Lung (tissue), 12 donors: ENCODE results near the gene IL1RAP. TPM values are rescaled to one million over a fixed set of nuclear protein-coding genes. Genes with fewer than 3 reads are reported as not detected.

Source experiments
- ATAC-seq: fragments of 200-7000 bp; cut with Tn5 transposase; one replicate; pipeline ENCODE4 v1.9.1; 2020; ENCODE audit warnings: moderate number of reproducible peaks; ENCODE audit not compliant: insufficient read depth, low FRiP score
- DNase-seq, 3 donors: peaks; one replicate each; pipeline ENCODE4 v3.0.0-alpha.2; 2013 to 2017
- H3K27ac ChIP-seq, 2 donors: one replicate each; pipeline ENCODE4 v1.5.1; 2013; ENCODE audit warnings: mild to moderate bottlenecking in 2 of 2, moderate library complexity in 2 of 2, control low read depth in 1 of 2, inconsistent platforms in 1 of 2, low read depth in 1 of 2, low read length in 1 of 2
- H3K27me3 ChIP-seq, 3 donors: one replicate each; pipeline ENCODE4 v1.5.1; 2013; ENCODE audit warnings: low read length in 2 of 3; ENCODE audit not compliant: control insufficient read depth in 3 of 3, insufficient read depth in 3 of 3
- H3K36me3 ChIP-seq, 4 donors: one replicate each; pipeline ENCODE4 v1.5.1; 2013; ENCODE audit warnings: low read length in 4 of 4, mild to moderate bottlenecking in 1 of 4, moderate library complexity in 1 of 4; ENCODE audit not compliant: control insufficient read depth in 4 of 4, insufficient read depth in 4 of 4
- H3K4me1 ChIP-seq, 5 donors: one replicate each; pipeline ENCODE4 v1.5.1; 2013; ENCODE audit warnings: low read length in 5 of 5, mild to moderate bottlenecking in 2 of 5, moderate library complexity in 1 of 5; ENCODE audit not compliant: control insufficient read depth in 5 of 5, insufficient read depth in 5 of 5
- H3K4me3 ChIP-seq: one replicate; pipeline ENCODE4 v1.5.1; 2013; ENCODE audit warnings: mild to moderate bottlenecking, control low read depth, moderate library complexity
- H3K9ac ChIP-seq, 2 donors: one replicate each; pipeline ENCODE4 v1.5.1; 2013; ENCODE audit warnings: low read length in 2 of 2, control low read depth in 1 of 2; ENCODE audit not compliant: insufficient read depth in 1 of 2
- H3K9me3 ChIP-seq, 4 donors: one replicate each; pipeline ENCODE4 v1.5.1; 2013; ENCODE audit warnings: low read length in 3 of 4, mild to moderate bottlenecking in 1 of 4, moderate library complexity in 1 of 4; ENCODE audit not compliant: control insufficient read depth in 4 of 4, insufficient read depth in 3 of 4
- WGBS, 2 donors: extraction: QIAGEN DNeasy Blood & Tissue Kit; methylation state at CpG; one replicate each; pipeline ENCODE4 v1.1.7; 2013; 5-methylcytosine and 5-hydroxymethylcytosine counted together
- polyA plus RNA-seq, 2 donors: library from polyadenylated mRNA; stranded (reverse); fragments of 200-250 nt; gene quantifications; one replicate each; pipeline ENCODE4 v1.2.1, GENCODE V29; 2013
- total RNA-seq, 2 donors: library from RNA; depleted of rRNA in 1 of 2; stranded (reverse); fragments of >200 nt in 1 of 2; gene quantifications; one replicate each; pipeline ENCODE4 v1.2.1, GENCODE V29; 2014 to 2021
- TF ChIP-seq, protein P1 (sequence below): IDR thresholded peaks from 2 replicates; pipeline ENCODE4 v1.5.1; 2012; ENCODE audit warnings: mild to moderate bottlenecking; ENCODE audit errors: control extremely low read depth, extremely low read depth
- donor health status: control.
- donor health status: control.
- donor health status: Bipolar disorder and iron deficiency.
- donor health status: healthy.
- donor health status: DM: yes; HTN: yes; CAD: no.

IL1RAP gene
- total and polyA plus RNA-seq, 4 donors: 3.2 to 34.2 (median 26.8) TPM

DNA sequence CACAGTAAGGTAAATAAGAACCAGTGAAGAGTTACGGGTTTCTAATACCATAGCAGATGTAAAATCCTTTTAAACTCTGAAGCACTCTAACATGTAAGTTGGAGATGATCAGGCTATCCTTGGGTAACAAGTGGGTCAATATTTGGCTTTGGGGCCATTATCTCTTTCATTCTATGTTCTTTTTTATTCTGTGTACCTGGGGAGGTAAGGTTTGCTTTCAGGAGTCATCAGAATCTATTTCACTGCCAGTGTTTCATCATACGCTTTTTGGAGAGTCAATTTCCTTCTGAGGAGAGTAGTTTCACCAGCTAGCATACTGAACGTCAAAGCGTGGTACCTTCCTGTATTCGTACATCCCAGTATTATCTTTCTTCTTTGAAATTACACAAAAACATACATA, 182.1 kb downstream of the IL1RAP start:
- Histone ChIP-seq H3K4me3 (no peak overlapping the region), H3K9ac (no peak overlapping the region), H3K9me3 (no peaks in the 10 kb centered on the region), H3K27me3 (no peaks in the 10 kb centered on the region), H3K4me1 (peaks cover 0 to 12% (median 6%) of the 10 kb centered on the region in 5 donors), H3K36me3 (no peaks in the 10 kb centered on the region), H3K27ac (no peak overlapping the region)
- 67% methylated on average over 5 of the region's 5 CpGs for WGBS, 2 donors
- ATAC-seq (no peak), DNase-seq (no peak)
- TF ChIP-seq, protein P1, sequence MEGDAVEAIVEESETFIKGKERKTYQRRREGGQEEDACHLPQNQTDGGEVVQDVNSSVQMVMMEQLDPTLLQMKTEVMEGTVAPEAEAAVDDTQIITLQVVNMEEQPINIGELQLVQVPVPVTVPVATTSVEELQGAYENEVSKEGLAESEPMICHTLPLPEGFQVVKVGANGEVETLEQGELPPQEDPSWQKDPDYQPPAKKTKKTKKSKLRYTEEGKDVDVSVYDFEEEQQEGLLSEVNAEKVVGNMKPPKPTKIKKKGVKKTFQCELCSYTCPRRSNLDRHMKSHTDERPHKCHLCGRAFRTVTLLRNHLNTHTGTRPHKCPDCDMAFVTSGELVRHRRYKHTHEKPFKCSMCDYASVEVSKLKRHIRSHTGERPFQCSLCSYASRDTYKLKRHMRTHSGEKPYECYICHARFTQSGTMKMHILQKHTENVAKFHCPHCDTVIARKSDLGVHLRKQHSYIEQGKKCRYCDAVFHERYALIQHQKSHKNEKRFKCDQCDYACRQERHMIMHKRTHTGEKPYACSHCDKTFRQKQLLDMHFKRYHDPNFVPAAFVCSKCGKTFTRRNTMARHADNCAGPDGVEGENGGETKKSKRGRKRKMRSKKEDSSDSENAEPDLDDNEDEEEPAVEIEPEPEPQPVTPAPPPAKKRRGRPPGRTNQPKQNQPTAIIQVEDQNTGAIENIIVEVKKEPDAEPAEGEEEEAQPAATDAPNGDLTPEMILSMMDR: no peak

DNA sequence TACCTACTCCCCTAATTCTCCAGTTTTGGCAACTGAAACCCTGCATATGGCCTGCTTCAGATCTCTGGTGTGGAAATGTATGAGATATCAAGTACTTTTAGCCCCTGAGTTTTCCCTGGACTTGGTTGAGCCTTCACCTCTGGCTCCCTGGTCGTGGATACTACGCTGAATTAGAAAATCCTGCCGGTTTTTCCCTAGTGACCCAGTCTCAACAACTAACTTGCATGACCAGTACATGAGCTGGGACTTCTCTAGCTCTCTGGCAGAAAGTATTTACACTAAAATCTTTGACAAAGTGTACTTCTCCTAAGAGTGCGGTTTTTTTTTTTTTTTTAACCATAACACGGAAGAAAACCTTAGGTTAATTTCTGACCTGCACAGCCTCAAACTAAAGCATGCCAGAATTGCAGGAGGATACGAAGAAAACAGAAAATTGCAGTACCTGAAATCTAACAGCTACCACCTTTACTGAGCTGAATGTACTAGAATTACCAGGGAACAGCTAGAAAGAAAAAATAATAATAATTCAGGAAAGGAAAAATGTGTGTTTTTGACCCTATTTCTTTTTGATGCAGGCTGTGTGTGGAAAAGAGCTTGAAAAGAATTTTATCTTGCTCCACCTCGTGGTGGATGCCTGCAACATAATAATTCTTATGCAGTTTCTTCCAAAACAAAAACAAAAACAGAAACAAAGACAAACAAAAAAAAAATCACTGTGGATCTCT, 183.1 kb downstream of the IL1RAP start:
- Histone ChIP-seq H3K4me1 (peaks cover 0 to 12% (median 6%) of the 10 kb centered on the region in 5 donors), H3K9ac (no peak overlapping the region), H3K27ac (peak overlapping the region in 1 of 2 donors; percentile 74), H3K9me3 (no peaks in the 10 kb centered on the region), H3K27me3 (no peaks in the 10 kb centered on the region), H3K36me3 (no peaks in the 10 kb centered on the region), H3K4me3 (no peak overlapping the region)
- WGBS, 2 donors: 41 to 51% methylated on average over 7 of the region's 7 CpGs
- ATAC-seq (no peak), DNase-seq (peak; percentile 14 to 72 (median 71))
- TF ChIP-seq, protein P1: peak; percentile 2

DNA sequence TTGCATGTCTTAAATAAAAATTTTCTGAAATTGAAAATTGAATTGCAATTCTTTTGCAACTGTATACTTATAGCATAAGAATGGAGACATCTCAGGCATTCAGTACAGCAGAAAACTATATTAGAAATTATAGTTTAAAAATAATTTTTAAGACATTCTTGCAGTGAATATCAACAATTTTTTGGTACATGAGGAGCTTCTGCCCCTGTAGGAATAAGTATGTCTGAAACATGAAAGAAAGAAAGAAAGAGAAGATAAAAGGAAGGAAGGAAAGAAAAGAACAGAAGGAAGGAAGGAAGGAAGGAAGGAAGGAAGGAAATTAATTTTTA, 183.6 kb downstream of the IL1RAP start:
- TF ChIP-seq, protein P1: no peak
- H3K27ac ChIP-seq: no peak overlapping the region
- no peaks in the 10 kb centered on the region for H3K36me3 ChIP-seq
- DNase-seq: no peak
- H3K4me1 ChIP-seq: peaks cover 0 to 12% (median 6%) of the 10 kb centered on the region in 5 donors
- no peak overlapping the region for H3K4me3 ChIP-seq
- ATAC-seq: no peak
- H3K27me3 ChIP-seq: no peaks in the 10 kb centered on the region
- H3K9ac ChIP-seq: no peak overlapping the region
- H3K9me3 ChIP-seq: no peaks in the 10 kb centered on the region

DNA sequence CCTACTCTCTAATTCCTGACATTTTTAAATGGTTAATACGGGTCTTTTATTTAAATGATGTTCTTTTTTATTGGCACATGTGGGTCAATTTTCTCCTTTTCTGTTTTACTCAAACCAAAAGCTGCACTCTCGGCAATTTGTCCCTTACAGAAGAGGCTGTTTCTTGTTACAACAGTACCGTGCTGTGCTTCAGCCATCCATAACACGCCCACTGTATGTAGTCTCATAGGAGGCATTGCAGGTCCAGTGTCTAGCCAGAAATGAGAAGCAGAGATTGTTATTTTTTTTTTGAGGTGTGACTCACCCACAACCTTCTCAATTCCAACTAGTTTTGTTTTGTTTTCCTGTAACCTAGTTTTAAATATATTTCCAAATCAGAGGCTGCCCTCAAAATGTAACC, 184.0 kb downstream of the IL1RAP start:
- no peaks in the 10 kb centered on the region for H3K9me3 ChIP-seq
- H3K36me3 ChIP-seq: no peaks in the 10 kb centered on the region
- H3K27ac ChIP-seq: no peak overlapping the region
- H3K9ac ChIP-seq: no peak overlapping the region
- no peaks in the 10 kb centered on the region for H3K27me3 ChIP-seq
- H3K4me1 ChIP-seq: peaks cover 0 to 12% (median 6%) of the 10 kb centered on the region in 5 donors
- TF ChIP-seq, protein P1: no peak
- 59 to 79% methylated on average over 4 of the region's 4 CpGs for WGBS, 2 donors
- no peak for DNase-seq
- no peak for ATAC-seq
- H3K4me3 ChIP-seq: no peak overlapping the region
